Testis (tissue), 3 donors: ENCODE measurements around the gene SLC34A3. TPM values are rescaled to one million over a fixed set of nuclear protein-coding genes. Genes with fewer than 3 reads are reported as not detected.

ENCODE experiments used
- DNase-seq: peaks from one replicate; pipeline ENCODE4 v3.0.0-alpha.2; 2019
- H3K27ac ChIP-seq, 2 donors: fragments of 200-600 bp; sonication (generic); one replicate each; pipeline ENCODE4 v1.5.1; 2019
- H3K27me3 ChIP-seq: fragments of 200-600 bp; sonication (generic); one replicate; pipeline ENCODE4 v1.5.1; 2019
- H3K36me3 ChIP-seq: fragments of 200-600 bp; sonication (generic); one replicate; pipeline ENCODE4 v1.5.1; 2017; ENCODE audit warnings: low read depth; ENCODE audit errors: missing control alignments
- H3K4me1 ChIP-seq: fragments of 200-600 bp; sonication (generic); one replicate; pipeline ENCODE4 v1.5.1; 2019
- H3K4me3 ChIP-seq, 2 donors: fragments of 200-600 bp; sonication (generic); one replicate each; pipeline ENCODE4 v1.5.1; 2017 to 2019
- H3K9me3 ChIP-seq: fragments of 200-600 bp; sonication (generic); one replicate; pipeline ENCODE4 v1.5.1; 2017
- POLR2A ChIP-seq: fragments of 450-650 bp; IDR thresholded peaks from one replicate; pipeline ENCODE4 v1.6.1; 2017; ENCODE audit warnings: antibody characterized with exemption, mild to moderate bottlenecking, moderate library complexity
- WGBS, 2 donors: methylation state at CpG; one replicate each; pipeline ENCODE4 v1.1.5; 2018; 5-methylcytosine and 5-hydroxymethylcytosine counted together
- intact Hi-C: fragments of 100-400 bp; cut with DNase I; formaldehyde crosslinking; loops from one replicate; pipeline ENCODE4 v1.15.1; 2023; ENCODE audit warnings: low total_unique reads
- polyA plus RNA-seq: library from polyadenylated mRNA; stranded (reverse); fragments of 350-450 nt; fragmentation: Illumina TruSeq; extraction: RNeasy Lipid Tissue Mini Kit (QIAGEN cat#74804); gene quantifications from one replicate; pipeline ENCODE4 v1.2.3, GENCODE V29; 2014; ENCODE audit warnings: low read depth, low replicate concordance; ENCODE audit not compliant: insufficient read depth
- total RNA-seq, 2 donors: library from RNA; depleted of rRNA; stranded (reverse); fragments of >200 nt; gene quantifications; one replicate each; pipeline ENCODE4 v1.2.3, GENCODE V29; 2016
- TF ChIP-seq, protein P1 (sequence below), 3 experiments: fragments of 450-650 bp in 2 of 3; fragments of 200-600 bp in 1 of 3; sonication (generic) in 1 of 3; IDR thresholded peaks; one replicate each; pipeline ENCODE4 v1.5.1; 2016 to 2019; ENCODE audit warnings: antibody characterized with exemption in 3 of 3, mild to moderate bottlenecking in 2 of 3, moderate library complexity in 1 of 3

The SLC34A3 gene
- total and polyA plus RNA-seq, 3 donors from 2014 or later = 0.15 to 0.25 (median 0.24) TPM

DNA sequence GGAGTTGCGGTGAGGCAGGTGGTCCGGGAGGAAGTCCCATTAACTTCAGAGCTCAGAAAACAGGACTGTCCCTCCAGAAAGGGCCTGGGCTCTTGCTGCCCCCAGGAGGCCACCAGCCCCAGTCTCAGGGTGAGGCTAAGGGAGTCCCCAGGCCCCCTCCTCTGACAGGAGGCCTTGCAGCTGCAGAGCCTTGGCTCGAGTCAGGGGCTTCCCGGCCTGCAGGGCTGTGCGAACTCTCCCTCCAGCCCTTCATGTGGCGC, 17.1 kb downstream of the SLC34A3 start:
- no peak for DNase-seq
- no peaks in the 10 kb centered on the region for H3K9me3 ChIP-seq
- no peak overlapping the region for H3K4me3 ChIP-seq
- H3K27me3 ChIP-seq = no peaks in the 10 kb centered on the region
- H3K27ac ChIP-seq = no peak overlapping the region
- H3K4me1 ChIP-seq = peaks cover 41% of the 10 kb centered on the region
- intact Hi-C loops = no loop called here
- H3K36me3 ChIP-seq = no peaks in the 10 kb centered on the region
- 69 to 81% methylated on average over 2 to 6 of the region's 6 CpGs for WGBS, 2 donors
- TF ChIP-seq, protein P1, sequence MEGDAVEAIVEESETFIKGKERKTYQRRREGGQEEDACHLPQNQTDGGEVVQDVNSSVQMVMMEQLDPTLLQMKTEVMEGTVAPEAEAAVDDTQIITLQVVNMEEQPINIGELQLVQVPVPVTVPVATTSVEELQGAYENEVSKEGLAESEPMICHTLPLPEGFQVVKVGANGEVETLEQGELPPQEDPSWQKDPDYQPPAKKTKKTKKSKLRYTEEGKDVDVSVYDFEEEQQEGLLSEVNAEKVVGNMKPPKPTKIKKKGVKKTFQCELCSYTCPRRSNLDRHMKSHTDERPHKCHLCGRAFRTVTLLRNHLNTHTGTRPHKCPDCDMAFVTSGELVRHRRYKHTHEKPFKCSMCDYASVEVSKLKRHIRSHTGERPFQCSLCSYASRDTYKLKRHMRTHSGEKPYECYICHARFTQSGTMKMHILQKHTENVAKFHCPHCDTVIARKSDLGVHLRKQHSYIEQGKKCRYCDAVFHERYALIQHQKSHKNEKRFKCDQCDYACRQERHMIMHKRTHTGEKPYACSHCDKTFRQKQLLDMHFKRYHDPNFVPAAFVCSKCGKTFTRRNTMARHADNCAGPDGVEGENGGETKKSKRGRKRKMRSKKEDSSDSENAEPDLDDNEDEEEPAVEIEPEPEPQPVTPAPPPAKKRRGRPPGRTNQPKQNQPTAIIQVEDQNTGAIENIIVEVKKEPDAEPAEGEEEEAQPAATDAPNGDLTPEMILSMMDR (IDR thresholded peaks at IDR 0.05) = no peak
- TF ChIP-seq POLR2A = no peak

DNA sequence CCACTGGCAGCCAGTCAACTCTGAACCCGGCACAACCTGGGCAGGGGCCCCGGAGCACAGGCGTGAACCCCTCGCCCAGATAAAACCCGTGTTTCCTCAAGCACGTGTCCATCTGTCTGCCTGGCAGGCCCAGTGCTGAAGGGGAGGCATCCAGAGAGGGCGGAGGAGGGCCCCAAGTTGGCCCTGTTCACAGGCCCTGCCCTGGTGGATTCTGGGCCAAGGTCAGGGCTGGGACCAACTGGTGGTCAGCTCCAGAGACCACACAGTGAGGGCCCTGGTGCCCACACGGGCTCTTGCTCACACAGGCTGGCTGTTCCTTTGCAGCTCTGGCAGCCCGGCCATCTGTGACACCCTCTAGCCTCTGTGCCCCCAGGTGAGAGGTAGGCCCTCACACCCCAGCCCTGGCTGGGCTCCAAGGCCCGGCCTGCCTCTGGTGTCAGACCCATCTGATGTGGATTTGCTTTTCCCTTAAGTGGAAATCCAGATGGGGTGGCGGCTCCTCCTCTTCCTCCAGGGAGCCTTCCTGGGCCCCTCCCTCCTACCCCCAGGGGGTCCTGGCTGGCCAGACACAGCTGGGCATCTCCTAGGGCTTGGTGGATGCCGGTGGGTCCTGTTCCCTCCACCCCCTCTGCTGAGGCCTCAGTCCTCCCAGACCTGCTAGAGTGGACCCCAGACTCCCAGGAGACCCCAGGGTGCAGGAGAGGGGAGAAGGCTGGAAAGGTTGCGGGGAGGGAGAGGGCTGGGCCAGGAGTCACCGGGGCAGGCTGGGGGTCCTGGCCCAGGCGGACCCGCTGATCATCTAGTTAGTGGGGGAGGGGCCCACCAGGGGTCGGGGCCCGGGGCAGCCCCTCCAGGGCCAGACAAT, 19.9 kb downstream of the SLC34A3 start:
- 40 to 74% methylated on average over 6 to 17 of the region's 18 CpGs for WGBS, 2 donors
- peak overlapping the region; percentile 18 to 36 for H3K27ac ChIP-seq
- H3K9me3 ChIP-seq = no peaks in the 10 kb centered on the region
- intact Hi-C loops = no loop called here
- DNase-seq = peak; percentile 85
- no peak overlapping the region for H3K4me3 ChIP-seq
- H3K36me3 ChIP-seq = no peaks in the 10 kb centered on the region
- no peak for TF ChIP-seq POLR2A
- TF ChIP-seq, protein P1 (IDR thresholded peaks at IDR 0.05) = no peak
- H3K27me3 ChIP-seq = no peaks in the 10 kb centered on the region
- peaks cover 56% of the 10 kb centered on the region for H3K4me1 ChIP-seq

DNA sequence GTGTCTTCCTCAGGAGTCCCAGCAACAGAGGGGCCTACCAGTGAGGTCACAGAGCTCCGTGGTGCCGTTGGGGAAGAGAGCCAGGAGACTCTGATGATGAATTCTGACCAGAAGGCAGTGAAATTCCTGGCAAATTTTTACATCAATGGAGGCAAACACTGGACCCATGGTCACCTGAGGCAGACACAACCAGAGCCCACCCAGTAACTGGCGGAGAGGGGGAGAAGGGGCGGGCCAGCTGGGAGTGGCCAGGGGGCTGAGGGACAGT, 20.4 kb downstream of the SLC34A3 start, which contains the start of gene STPG3:
TSS of gene STPG3 (plus strand) at position 93 of the 268 bp plus-strand sequence. CDS start at position 94, 1 bp downstream.
- DNase-seq = no peak
- Histone ChIP-seq H3K36me3 (no peaks in the 10 kb centered on the region), H3K27me3 (no peaks in the 10 kb centered on the region), H3K9me3 (no peaks in the 10 kb centered on the region), H3K4me1 (peaks cover 59% of the 10 kb centered on the region), H3K27ac (peak within 1 kb of the TSS; percentile 18 to 36), H3K4me3 (no peak within 1 kb of the TSS)
- WGBS, 2 donors = 62 to 76% methylated on average over 4 of the region's 4 CpGs
- intact Hi-C loops = no loop called here
- no peak for TF ChIP-seq POLR2A
- TF ChIP-seq, protein P1 (IDR thresholded peaks at IDR 0.05) = no peak

DNA sequence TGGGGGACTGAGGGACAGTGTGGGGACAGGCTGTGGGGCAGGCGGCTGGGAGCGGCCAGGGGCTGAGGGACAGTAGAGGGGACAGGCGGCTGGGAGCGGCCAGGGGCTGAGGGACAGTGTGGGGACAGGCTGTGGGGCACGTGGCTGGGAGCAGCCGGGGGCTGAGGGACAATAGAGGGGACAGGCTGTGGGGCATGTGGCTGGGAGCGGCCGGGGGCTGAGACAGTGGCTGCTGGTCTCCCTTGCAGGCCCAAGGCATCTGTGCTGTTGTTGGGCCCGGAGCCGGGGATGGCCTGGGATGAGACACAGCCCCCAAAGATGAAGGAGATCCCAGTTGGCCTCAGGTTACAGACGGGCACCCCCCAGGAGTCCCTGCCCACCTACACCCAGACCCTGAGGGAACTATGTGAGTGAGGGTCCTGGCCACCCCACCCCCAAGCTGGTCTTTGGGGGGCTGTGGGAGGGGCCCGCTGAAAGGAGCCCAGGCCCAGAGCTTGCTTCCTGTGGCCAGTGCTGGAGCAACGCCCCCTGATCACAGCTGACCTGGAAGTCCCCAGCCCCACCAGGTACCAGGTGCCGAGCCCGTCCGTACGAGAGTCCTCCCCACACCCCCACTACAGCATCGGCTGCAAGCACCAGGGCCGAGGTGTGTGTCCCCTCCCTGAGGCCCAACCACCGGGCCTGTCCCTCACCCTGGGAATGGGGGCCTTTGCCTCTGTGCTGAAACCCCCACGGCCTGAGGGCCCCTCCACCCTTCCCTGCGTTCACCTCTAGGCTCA, 21.0 kb downstream of the SLC34A3 start:
- Histone ChIP-seq H3K4me3 (no peak overlapping the region), H3K27ac (peak overlapping the region; percentile 18 to 36), H3K9me3 (no peaks in the 10 kb centered on the region), H3K4me1 (peaks cover 64% of the 10 kb centered on the region), H3K27me3 (no peaks in the 10 kb centered on the region), H3K36me3 (no peaks in the 10 kb centered on the region)
- 88 to 91% methylated on average over 9 to 21 of the region's 22 CpGs for WGBS, 2 donors
- TF ChIP-seq, protein P1 (IDR thresholded peaks at IDR 0.05) = no peak
- TF ChIP-seq POLR2A = no peak
- DNase-seq = no peak
- intact Hi-C loops = no loop called here
